ENCODE results near the gene F2RL1.
"Not testable (repeated sequence)": the region's sequence is repeated elsewhere in the genome, so short reads cannot be mapped to it uniquely, and the experiment has no call there.

The F2RL1 gene

DNA sequence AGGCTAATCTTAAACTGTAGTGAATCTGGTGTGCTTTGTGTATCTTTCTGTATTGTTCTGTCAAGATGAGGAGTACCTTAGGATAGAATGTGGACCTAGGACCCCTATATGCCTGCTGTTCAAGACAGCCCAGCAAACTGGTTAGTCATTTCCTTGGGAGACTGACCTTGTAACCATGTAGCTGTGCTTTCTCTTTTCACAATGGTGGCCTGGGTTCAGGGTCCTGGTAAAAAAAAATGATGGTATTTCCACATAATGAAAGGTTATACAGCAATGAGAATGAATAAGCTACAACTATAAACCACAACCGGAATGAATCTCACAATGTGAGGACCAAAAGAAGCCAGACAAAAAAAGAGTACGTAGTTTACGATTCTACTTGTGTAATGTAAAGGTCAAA is 36.4 kb upstream of the F2RL1 start:
- TF ChIP-seq, protein P1, sequence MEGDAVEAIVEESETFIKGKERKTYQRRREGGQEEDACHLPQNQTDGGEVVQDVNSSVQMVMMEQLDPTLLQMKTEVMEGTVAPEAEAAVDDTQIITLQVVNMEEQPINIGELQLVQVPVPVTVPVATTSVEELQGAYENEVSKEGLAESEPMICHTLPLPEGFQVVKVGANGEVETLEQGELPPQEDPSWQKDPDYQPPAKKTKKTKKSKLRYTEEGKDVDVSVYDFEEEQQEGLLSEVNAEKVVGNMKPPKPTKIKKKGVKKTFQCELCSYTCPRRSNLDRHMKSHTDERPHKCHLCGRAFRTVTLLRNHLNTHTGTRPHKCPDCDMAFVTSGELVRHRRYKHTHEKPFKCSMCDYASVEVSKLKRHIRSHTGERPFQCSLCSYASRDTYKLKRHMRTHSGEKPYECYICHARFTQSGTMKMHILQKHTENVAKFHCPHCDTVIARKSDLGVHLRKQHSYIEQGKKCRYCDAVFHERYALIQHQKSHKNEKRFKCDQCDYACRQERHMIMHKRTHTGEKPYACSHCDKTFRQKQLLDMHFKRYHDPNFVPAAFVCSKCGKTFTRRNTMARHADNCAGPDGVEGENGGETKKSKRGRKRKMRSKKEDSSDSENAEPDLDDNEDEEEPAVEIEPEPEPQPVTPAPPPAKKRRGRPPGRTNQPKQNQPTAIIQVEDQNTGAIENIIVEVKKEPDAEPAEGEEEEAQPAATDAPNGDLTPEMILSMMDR (IDR thresholded peaks at IDR 0.05; ENCODE audit: low read depth, low read length, missing control alignments): no peak
- H3K4me3 ChIP-seq (ENCODE audit: low read depth, low read length): no peak overlapping the region
- no peak for DNase-seq (ENCODE audit: low read depth)

DNA sequence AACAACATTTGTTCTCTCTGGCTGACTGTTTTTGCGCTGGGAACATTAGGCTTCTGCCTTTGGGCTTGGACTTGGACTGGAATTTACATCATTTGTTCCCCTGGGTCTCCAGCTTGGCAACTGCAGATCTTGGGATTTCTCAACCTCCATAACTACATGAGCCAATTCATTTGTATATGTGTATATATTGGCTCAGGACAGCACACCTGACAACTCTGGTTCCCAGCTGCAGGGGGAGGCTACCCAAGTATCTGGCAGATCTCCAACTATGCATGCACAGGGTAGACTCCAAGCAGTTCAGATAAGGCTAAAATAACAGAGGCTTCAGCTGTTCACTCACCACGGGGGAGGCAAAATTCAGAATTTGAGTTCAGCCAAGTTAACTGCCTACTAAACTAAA is 31.6 kb upstream of the F2RL1 start:
- H3K4me3 ChIP-seq (ENCODE audit: low read depth, low read length): no peak overlapping the region
- TF ChIP-seq, protein P1 (IDR thresholded peaks at IDR 0.05; ENCODE audit: low read depth, low read length, missing control alignments): no peak
- no peak for DNase-seq (ENCODE audit: low read depth)

DNA sequence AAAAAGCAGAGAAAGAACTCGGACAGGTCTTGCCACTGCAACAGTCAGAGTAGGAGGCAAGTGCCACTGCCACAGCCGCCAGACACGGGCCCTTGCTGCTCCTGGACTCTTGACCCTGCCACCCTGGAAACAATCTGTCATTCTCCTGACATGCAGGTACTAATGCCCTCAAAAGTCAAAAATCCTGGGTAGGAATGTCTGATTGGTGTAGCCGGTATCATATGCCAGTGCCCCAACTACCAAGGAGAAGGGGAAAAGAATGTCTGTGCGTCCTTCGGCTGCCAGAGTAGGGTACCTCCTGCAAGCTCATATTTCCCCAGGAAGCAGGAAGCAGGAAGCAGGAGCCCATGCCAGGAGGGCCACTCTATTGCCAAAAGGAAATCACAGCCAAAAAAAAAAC is 30.5 kb upstream of the F2RL1 start:
- no peak for DNase-seq (ENCODE audit: low read depth)
- H3K4me3 ChIP-seq (ENCODE audit: low read depth, low read length): no peak overlapping the region
- TF ChIP-seq, protein P1 (IDR thresholded peaks at IDR 0.05; ENCODE audit: low read depth, low read length, missing control alignments): no peak

DNA sequence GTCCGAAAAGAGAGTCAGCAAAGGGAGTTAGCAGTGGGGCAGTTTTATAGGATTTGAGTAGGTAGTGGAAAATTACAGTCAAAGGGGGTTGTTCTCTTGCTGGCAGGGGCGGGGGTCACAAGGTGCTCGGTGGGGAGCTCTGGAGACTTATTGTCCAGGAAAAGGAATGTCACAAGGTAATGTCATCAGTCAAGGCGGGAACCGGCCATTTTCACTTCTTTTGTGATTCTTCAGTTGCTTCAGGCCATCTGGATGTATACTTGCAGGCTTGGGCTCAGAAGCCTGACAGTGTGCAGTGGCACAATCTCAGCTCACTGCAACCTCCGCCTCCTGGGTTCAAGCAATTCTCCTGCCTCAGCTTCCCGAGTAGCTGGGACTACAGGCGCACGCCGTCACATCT is 29.6 kb upstream of the F2RL1 start:
- not testable (repeated sequence) for H3K4me3 ChIP-seq (ENCODE audit: low read depth, low read length); DNase-seq (ENCODE audit: low read depth)

DNA sequence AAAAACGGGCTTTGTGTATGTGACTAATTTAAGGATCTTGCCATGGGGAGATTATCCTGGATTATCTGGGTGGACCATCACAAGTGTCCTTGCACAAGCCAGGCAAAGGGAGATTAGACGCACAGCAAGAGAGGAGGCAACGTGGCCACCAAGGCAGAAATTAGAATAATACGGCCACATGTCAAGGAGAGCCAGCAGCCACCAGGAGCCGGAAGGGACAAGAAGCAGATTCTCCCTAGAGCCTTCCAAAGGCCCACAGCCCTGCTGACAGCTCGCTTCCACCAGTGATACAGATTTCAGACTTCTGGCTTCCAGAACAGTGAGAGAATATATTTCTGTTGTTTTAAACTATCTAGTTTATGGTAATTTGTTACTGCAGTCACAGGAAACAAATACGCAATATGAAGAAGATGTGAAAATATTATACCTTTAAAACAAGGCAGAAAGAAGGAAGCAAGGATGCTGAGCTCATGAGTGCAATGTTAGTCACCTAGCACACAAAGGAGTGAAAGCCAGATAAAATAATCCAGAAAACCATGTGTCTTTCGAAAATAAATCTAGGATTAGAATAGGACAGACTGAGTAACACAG is 28.7 kb upstream of the F2RL1 start:
- DNase-seq (ENCODE audit: low read depth): no peak
- no peak overlapping the region for H3K4me3 ChIP-seq (ENCODE audit: low read depth, low read length)
- TF ChIP-seq, protein P1 (IDR thresholded peaks at IDR 0.05; ENCODE audit: low read depth, low read length, missing control alignments): no peak

DNA sequence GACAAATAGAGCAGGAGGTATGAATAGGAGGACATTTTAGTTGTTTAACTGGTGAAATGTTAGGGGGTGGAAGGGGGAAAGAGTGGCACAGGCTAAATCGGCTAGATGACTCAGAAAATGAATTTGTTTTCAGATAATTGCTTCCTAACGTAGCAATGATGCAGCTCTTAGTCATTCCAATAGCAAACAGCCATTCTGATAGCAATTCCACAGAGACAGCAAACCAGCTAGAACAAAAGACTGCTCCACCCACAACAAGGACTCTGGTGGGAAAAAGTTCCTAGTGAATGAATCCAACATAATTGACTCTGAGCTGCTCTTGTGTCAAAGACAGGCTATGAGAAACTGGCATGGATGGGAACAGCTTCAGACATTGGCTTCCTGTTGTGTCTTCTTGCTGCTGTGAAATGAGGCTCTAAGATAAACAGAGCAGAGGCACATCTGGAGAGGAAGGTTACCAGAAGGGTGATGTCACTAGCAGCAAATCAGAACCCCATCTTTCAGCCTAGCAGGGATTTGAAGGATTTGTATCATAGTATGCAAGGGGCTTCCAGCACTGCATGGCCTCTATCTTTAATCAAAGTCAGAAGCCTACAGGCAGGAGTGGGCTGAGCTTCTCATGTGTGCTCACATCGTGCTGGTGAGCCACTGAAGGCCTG is 28.1 kb upstream of the F2RL1 start:
- TF ChIP-seq, protein P1 (IDR thresholded peaks at IDR 0.05; ENCODE audit: low read depth, low read length, missing control alignments): no peak
- DNase-seq (ENCODE audit: low read depth): no peak

DNA sequence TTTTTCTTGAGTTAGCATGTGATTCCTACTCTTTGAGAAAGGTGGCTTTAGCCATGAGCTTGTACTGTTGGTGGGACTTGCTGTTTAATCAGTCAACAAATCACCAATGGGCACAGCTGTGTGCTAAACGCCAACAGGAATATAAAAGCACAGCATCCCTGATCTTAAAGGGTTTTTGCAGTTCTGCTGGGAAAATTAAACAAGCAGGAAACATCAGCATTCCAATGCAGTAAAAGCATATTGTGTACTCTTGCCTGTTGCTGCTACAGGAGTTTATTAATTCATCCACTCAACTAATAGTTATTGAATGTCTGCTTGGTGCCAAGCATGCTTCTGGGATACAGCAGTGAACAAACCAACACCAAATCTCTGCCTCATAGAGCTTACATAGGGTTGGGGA is 27.4 kb upstream of the F2RL1 start:
- H3K4me3 ChIP-seq (ENCODE audit: low read depth, low read length): no peak overlapping the region
- TF ChIP-seq, protein P1 (IDR thresholded peaks at IDR 0.05; ENCODE audit: low read depth, low read length, missing control alignments): no peak
- no peak for DNase-seq (ENCODE audit: low read depth)

More for the DNA sequence above, 28.1 kb upstream of the F2RL1 start:
- H3K4me3 ChIP-seq (ENCODE audit: low read depth, low read length): no peak overlapping the region
